Activated CD4-positive, alpha-beta memory T cell treated with anti-CD3 and anti-CD28 coated beads for 36 hours (primary cell): ENCODE data around the gene RABGGTB. TPM values are rescaled to one million over a fixed set of nuclear protein-coding genes. Genes with fewer than 3 reads are reported as not detected.
"Not testable (repeated sequence)": the region's sequence is repeated elsewhere in the genome, so short reads cannot be mapped to it uniquely, and the experiment has no call there.

Experiments used
- CTCF ChIA-PET: fragments of 350-600 bp; sonication (Branson Sonifier 250); formaldehyde crosslinking; loops from one replicate; lab custom pipeline; 2021; ENCODE audit warnings: antibody characterized with exemption, inconsistent platforms; lab: Charles Lee
- POLR2A ChIA-PET: fragments of 350-600 bp; sonication (Branson Sonifier 250); formaldehyde crosslinking; loops from one replicate; lab custom pipeline; 2021; ENCODE audit warnings: antibody characterized with exemption; lab: Charles Lee
- DNase-seq: peaks from one replicate; pipeline ENCODE4 v3.0.0-alpha.2; 2020
- H3K27ac Mint-ChIP-seq: one replicate; pipeline ENCODE4 v1.8.0; 2021; ENCODE audit warnings: mixed read lengths
- H3K27me3 Mint-ChIP-seq: one replicate; pipeline ENCODE4 v1.8.0; 2021; ENCODE audit warnings: mixed read lengths
- H3K36me3 Mint-ChIP-seq: one replicate; pipeline ENCODE4 v1.8.0; 2021; ENCODE audit warnings: mixed read lengths
- H3K4me1 Mint-ChIP-seq: one replicate; pipeline ENCODE4 v1.8.0; 2021; ENCODE audit warnings: low read depth, mixed read lengths
- H3K4me3 Mint-ChIP-seq: one replicate; pipeline ENCODE4 v1.8.0; 2021; ENCODE audit warnings: mild to moderate bottlenecking, mixed read lengths
- H3K9me3 Mint-ChIP-seq: one replicate; pipeline ENCODE4 v1.8.0; 2021; ENCODE audit warnings: mixed read lengths
- intact Hi-C: fragments of 100-400 bp; cut with micrococcal nuclease; formaldehyde crosslinking; loops from one replicate; pipeline ENCODE4 v1.15.1; 2023
- total RNA-seq, 2 experiments: library from RNA; stranded (reverse); gene quantifications; one replicate each; pipeline ENCODE4 v1.2.3, GENCODE V29; 2021

RABGGTB gene
- total RNA-seq, 2 experiments from 2014 or later = 158 to 170 TPM

DNA sequence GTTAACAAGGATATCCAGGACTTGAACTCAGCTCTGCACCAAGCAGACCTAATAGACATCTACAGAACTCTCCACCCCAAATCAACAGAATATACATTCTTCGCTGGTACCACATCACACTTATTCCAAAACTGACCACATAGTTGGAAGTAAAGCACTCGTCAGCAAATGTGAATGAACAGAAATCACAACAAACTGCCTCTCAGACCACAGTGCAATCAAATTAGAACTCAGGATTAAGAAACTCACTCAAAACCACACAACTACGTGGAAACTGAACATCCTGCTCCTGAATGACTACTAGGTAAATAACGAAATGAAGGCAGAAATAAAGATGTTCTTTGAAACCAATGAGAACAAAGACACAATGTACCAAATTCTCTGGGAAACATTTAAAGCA lies 5.9 kb upstream of the RABGGTB start:
- peaks cover 12% of the 10 kb centered on the region for H3K27me3 Mint-ChIP-seq
- H3K27ac Mint-ChIP-seq, H3K36me3 Mint-ChIP-seq, H3K4me3 Mint-ChIP-seq, CTCF ChIA-PET, DNase-seq, H3K9me3 Mint-ChIP-seq, H3K4me1 Mint-ChIP-seq: not testable (repeated sequence)
- POLR2A ChIA-PET = interaction anchor here (0.6 kb wide), 1 partner anchor 269 kb away, joined by 3 read pairs; no protein-coding TSS in a partner anchor
- intact Hi-C loops = loop anchor here (10.0 kb wide), 2 partner anchors 485 to 1015 kb away; no protein-coding TSS in a partner anchor

DNA sequence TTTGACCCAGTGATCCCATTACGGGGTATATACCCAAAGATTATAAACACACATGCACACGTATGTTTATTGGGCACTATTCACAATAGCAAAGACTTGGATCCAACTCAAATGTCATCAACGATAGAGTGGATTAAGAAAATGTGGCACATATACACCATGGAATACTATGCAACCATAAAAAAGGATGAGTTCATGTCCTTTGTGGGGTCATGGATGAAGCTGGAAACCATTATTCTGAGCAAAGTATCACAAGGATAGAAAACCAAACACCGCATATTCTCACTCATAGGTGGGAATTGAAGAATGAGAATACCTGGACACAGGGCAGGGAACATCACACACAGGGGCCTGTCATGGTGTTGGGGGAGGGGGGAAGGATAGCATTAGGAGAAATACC lies 2.1 kb upstream of the RABGGTB start:
- DNase-seq, H3K27me3 Mint-ChIP-seq, H3K27ac Mint-ChIP-seq, H3K9me3 Mint-ChIP-seq, CTCF ChIA-PET, POLR2A ChIA-PET: not testable (repeated sequence)
- Mint-ChIP-seq H3K36me3 (peaks cover 29% of the 10 kb centered on the region), H3K4me1 (peaks cover 15% of the 10 kb centered on the region), H3K4me3 (peak overlapping the region; percentile 23)
- intact Hi-C loops = loop anchor here (10.0 kb wide), 2 partner anchors 481 to 1019 kb away; no protein-coding TSS in a partner anchor

DNA sequence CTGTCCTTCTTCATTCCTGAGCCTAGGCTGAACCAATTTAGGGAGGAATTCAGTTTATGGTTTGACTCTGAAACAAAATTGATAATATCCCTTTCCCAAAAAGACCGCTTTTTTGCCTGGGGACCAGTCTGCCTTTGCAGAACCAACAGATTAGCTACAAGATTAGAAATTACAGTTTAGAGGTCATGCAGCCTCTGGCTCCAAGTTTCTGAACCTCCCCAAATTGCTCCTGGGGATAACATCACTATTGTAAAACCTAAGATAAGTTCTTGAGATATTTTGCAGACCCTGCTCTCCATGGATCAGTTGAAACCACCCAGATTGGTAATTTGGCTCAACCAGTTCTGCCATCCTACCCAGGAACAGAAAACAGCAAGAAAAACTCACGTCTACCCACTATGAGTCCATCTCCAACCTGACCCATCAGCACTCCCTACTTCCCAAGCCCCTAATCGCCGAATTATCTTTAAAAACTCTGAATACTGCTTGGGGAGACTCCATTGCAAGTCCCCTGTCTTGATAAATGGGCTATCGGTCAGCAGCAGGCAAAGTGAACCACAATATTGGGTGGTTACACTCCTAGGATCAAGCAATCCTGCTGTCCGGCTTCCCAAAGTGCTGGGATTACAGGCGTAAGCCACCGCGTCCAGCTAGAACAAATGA lies 605 bp upstream of the RABGGTB start:
- DNase-seq = no peak
- H3K4me3 Mint-ChIP-seq = peak overlapping the region; percentile 99
- ChIA-PET CTCF (interaction anchor here (1.6 kb wide), 1 partner anchor 1013 kb away, joined by 5 read pairs; no protein-coding TSS in a partner anchor), POLR2A (interaction anchor here (0.7 to 2.2 kb wide), 3 partner anchors 11 to 1013 kb away, joined by 3 to 7 read pairs (median 5); partner anchors contain the start of gene MSH4)
- H3K36me3 Mint-ChIP-seq = peaks cover 43% of the 10 kb centered on the region
- peak overlapping the region; percentile 97 for H3K27ac Mint-ChIP-seq
- no peaks in the 10 kb centered on the region for H3K9me3 Mint-ChIP-seq
- peaks cover 2% of the 10 kb centered on the region for H3K27me3 Mint-ChIP-seq
- intact Hi-C loops = loop anchor here (5.0 to 10.0 kb wide), 4 partner anchors 287 to 1053 kb away; partner anchors contain the start of genes CRYZ, ST6GALNAC3 and TYW3
- H3K4me1 Mint-ChIP-seq = peaks cover 23% of the 10 kb centered on the region

DNA sequence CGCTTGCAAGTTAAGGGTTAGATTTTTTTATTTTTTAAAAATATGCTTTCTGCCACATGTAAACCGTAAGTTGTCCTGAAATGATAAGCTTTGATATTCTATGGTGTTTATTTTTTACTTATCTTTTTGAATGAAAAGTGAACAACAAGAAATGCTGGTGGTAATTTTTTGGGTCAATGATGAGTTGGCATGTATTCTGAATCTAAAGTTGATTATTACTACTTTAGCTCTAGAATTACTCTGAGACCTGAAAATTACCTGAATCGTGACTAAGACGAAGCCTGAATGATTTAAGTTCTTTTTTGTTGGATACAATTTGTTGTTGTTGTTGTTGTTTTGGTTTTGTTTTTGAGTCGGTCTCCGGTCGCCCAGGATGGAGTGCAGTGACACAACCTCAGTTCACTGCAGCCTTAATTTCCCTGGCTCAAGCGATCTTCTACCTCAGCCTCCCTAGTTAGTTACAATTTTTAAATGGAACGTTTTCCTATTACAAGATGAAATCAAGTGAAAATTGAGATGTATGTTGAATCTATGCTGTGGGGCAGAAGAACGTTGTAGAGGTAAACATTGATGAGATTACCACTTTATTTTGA lies 941 bp downstream of the RABGGTB start:
- ChIA-PET CTCF (interaction anchor here (1.6 kb wide), 1 partner anchor 1015 kb away, joined by 5 read pairs; no protein-coding TSS in a partner anchor), POLR2A (interaction anchor here (0.7 to 2.4 kb wide), 3 partner anchors 9 to 229 kb away, joined by 3 to 20 read pairs (median 7); partner anchors contain the start of gene MSH4)
- Mint-ChIP-seq H3K9me3 (no peaks in the 10 kb centered on the region), H3K4me3 (peak overlapping the region; percentile 99), H3K27me3 (no peaks in the 10 kb centered on the region), H3K36me3 (peaks cover 58% of the 10 kb centered on the region), H3K4me1 (peaks cover 35% of the 10 kb centered on the region), H3K27ac (peak overlapping the region; percentile 97)
- intact Hi-C loops = loop anchor here (1.0 to 10.0 kb wide), 6 partner anchors 63 to 1896 kb away; partner anchors contain the start of genes ACADM, CRYZ, ST6GALNAC3 and TYW3
- DNase-seq = no peak

DNA sequence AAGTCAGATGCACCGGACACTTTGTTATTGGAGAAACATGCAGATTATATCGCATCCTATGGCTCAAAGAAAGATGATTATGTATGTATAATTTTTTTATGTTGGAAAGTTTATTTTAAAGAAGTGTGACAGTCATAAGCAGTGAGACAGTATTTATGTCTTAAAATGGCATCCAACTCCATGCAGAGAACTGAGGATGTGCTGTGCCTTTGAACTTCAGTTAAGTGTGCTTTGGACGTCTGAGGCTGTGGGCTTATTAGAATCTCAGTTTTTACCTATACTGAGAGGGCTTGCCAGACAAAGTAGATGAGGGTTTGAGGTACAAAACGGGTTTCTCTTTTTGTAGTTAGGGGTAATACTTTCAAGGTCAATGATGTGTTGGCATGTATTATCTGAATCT lies 1.5 kb downstream of the RABGGTB start:
- CTCF ChIA-PET = no interaction called here
- H3K27me3 Mint-ChIP-seq = no peaks in the 10 kb centered on the region

DNA sequence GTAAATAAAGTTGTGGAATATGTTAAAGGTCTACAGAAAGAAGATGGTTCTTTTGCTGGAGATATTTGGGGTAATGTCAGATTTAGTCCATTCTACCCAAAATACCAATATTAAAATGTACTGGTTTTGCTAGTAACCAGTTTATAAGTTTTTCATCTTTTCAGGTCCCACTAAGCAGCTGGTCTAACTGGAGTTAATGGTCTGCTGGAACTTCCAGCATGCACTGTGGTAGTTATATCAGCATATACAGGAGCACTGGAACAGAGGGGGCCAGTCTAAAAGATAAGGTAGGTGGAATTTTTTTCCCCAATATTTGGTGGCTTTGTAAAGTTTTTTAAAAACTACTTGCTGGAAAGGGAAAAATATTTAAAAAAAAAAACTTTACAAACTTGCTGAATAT lies 3.9 kb downstream of the RABGGTB start:
- Mint-ChIP-seq H3K36me3 (peaks cover 82% of the 10 kb centered on the region), H3K27ac (peak overlapping the region; percentile 88), H3K9me3 (no peaks in the 10 kb centered on the region), H3K4me3 (peak overlapping the region; percentile 99), H3K4me1 (peaks cover 46% of the 10 kb centered on the region), H3K27me3 (no peaks in the 10 kb centered on the region)
- DNase-seq = no peak
- ChIA-PET CTCF (interaction anchor here (0.9 kb wide), 1 partner anchor 68 kb away, joined by 3 read pairs; no protein-coding TSS in a partner anchor), POLR2A (no interaction called here)
- intact Hi-C loops = loop anchor here (5.0 to 10.0 kb wide), 4 partner anchors 282 to 1058 kb away; partner anchors contain the start of genes CRYZ, ST6GALNAC3 and TYW3

More for the DNA sequence above, 1.5 kb downstream of the RABGGTB start:
- H3K4me1 Mint-ChIP-seq = peaks cover 38% of the 10 kb centered on the region
- no peak for DNase-seq
- no peaks in the 10 kb centered on the region for H3K9me3 Mint-ChIP-seq
- H3K4me3 Mint-ChIP-seq = peak overlapping the region; percentile 99
- intact Hi-C loops = loop anchor here (2.0 to 10.0 kb wide), 5 partner anchors 285 to 1895 kb away; partner anchors contain the start of genes CRYZ, ST6GALNAC3, TYW3 and ZZZ3
- POLR2A ChIA-PET = interaction anchor here (2.4 kb wide), 1 partner anchor 9 kb away, joined by 20 read pairs; the partner anchor contains the start of gene MSH4
- H3K36me3 Mint-ChIP-seq = peaks cover 63% of the 10 kb centered on the region
- peak overlapping the region; percentile 97 for H3K27ac Mint-ChIP-seq

DNA sequence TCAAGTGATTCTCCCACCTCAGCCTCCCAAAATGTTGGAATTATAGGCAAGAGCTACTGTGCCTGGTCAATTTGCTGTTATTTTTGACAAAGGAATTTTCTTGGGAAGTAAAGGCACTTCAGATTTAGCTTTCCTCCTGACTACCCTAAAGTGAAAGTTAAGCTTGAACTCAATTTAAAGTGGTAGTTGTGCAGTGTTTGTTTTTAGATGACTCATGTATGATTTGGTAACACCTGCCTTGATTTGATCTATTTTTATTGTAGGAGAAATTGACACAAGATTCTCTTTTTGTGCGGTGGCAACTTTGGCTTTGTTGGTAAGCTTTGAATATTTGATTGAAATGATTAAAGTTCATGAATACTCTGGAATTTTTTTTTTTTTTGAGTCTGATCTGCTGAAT lies 5.0 kb downstream of the RABGGTB start:
- intact Hi-C loops = no loop called here
- DNase-seq = no peak
- CTCF ChIA-PET = no interaction called here
- H3K4me1 Mint-ChIP-seq = peaks cover 40% of the 10 kb centered on the region
- no peaks in the 10 kb centered on the region for H3K27me3 Mint-ChIP-seq
- POLR2A ChIA-PET = interaction anchor here (0.6 kb wide), 1 partner anchor 290 kb away, joined by 3 read pairs; no protein-coding TSS in a partner anchor
- no peaks in the 10 kb centered on the region for H3K9me3 Mint-ChIP-seq
- H3K27ac Mint-ChIP-seq = peak overlapping the region; percentile 88
- H3K4me3 Mint-ChIP-seq = peak overlapping the region; percentile 99
- peaks cover 87% of the 10 kb centered on the region for H3K36me3 Mint-ChIP-seq

DNA sequence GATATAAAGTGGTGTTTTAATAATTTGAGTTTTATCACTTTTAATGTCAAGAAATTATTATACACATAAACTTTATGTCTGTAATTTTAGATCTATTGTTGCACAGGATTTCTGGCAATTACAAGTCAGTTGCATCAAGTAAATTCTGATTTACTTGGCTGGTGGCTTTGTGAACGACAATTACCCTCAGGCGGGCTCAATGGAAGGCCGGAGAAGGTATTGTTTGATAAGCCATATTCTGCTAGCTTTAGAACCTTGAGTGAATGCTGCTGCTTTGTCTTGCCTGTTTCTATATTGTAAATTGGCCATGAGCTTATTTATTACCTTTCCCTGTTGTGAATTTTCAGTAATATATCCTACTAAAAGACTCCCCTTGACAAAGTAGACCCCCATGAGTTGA lies 6.0 kb downstream of the RABGGTB start:
- ChIA-PET POLR2A (no interaction called here), CTCF (no interaction called here)
- Mint-ChIP-seq H3K4me3 (no peak overlapping the region), H3K27ac (no peak overlapping the region), H3K4me1 (peaks cover 40% of the 10 kb centered on the region), H3K27me3 (no peaks in the 10 kb centered on the region), H3K36me3 (peaks cover 87% of the 10 kb centered on the region), H3K9me3 (no peaks in the 10 kb centered on the region)
- no peak for DNase-seq
- intact Hi-C loops = no loop called here

DNA sequence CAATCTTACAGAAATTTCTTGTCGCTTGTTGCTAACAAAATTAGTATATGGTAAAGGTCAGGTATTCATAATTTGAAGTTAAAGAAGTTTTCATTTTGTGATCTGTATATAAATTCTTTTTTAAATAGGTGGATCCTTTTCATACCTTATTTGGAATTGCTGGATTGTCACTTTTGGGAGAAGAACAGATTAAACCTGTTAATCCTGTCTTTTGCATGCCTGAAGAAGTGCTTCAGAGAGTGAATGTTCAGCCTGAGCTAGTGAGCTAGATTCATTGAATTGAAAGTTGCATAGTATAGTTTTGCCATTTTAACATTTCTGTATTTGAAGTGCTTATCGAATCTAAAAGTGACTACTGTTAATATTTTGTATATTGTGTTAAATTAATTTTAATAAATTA lies 8.3 kb downstream of the RABGGTB start:
- Mint-ChIP-seq H3K9me3 (no peaks in the 10 kb centered on the region), H3K27ac (no peak overlapping the region), H3K4me3 (no peak overlapping the region), H3K4me1 (peaks cover 33% of the 10 kb centered on the region), H3K36me3 (peaks cover 72% of the 10 kb centered on the region), H3K27me3 (no peaks in the 10 kb centered on the region)
- intact Hi-C loops = no loop called here
- ChIA-PET CTCF (no interaction called here), POLR2A (interaction anchor here (1.1 kb wide), 1 partner anchor 12 kb away, joined by 3 read pairs; no protein-coding TSS in a partner anchor)
- no peak for DNase-seq

DNA sequence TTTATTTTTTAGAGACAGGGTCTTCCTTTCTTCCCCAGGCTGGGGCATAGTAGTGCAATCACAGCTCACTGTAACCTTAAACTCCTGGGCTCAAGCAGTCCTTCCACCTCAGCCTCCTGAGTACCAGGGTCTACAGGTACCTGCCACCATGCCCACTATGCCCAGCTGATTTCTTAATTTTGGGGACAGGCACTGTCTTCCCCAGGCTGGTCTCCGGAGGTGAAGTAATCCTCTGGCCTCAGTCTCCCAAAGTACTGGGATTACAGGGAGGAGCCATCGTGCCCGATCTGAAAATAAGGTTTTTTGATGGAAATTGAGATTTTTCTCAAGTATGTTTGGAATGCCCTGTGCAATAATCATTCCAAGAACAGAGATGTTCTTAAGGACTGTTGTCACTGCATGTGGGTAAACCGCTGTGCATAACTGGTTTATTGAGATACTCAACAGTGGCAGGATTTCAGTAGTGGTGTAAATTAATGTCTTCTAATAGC lies 9.7 kb downstream of the RABGGTB start:
- Mint-ChIP-seq H3K27ac (no peak overlapping the region), H3K9me3 (no peaks in the 10 kb centered on the region), H3K4me1 (peaks cover 22% of the 10 kb centered on the region), H3K27me3 (no peaks in the 10 kb centered on the region), H3K36me3 (peaks cover 59% of the 10 kb centered on the region), H3K4me3 (no peak overlapping the region)
- intact Hi-C loops = no loop called here
- DNase-seq = no peak
- ChIA-PET CTCF (no interaction called here), POLR2A (interaction anchor here (1.3 to 2.2 kb wide), 2 partner anchors 8 to 10 kb away, joined by 5 to 20 read pairs; partner anchors contain the start of gene RABGGTB)

DNA sequence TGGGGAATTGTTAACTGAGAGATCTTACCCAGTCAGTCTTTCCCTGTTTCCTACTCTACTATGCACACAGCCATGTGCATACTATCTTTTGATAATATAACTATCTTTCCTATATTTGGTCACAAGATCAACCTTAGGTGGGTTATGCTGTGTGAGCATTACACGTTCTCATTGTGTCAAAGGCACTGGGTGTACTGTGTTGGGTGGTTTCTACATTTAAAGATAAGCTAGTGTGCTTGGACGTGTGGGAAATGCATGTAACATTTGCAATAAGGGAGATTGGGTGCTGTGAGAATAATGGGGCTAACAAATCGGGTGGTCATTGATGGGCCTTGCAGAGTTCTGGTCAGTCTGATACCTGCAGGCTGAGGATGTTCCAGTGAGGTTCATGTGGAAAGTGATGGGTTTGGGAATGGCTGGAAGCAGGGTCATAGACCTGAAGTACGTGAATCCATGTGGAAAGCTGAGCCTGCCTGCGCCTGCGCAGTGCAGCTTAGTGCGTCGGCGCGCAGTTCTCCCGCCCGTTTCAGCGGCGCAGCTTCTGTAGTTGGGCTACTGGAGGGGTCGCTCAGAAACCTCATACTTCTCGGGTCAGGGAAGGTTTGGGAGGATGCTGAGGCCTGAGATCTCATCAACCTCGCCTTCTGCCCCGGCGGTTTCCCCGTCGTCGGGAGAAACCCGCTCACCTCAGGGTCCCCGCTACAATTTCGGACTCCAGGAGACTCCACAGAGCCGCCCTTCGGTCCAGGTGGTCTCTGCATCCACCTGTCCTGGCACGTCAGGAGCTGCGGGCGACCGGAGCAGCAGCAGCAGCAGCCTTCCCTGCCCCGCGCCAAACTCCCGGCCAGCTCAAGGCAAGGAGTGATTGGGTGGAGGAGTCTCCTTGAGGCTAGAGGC lies 10.6 kb downstream of the RABGGTB start, which contains the start of gene MSH4:
Gene MSH4 (plus strand): TSS at position 507 of the 897 bp plus-strand sequence. CDS start 104 bp downstream, at position 611.
- no peaks in the 10 kb centered on the region for H3K27me3 Mint-ChIP-seq
- H3K4me3 Mint-ChIP-seq = no peak within 1 kb of the TSS
- ChIA-PET CTCF (no interaction called here), POLR2A (interaction anchor here (1.0 to 2.2 kb wide), 3 partner anchors 9 to 20 kb away, joined by 4 to 20 read pairs (median 5); partner anchors contain the start of gene RABGGTB)
- peaks cover 50% of the 10 kb centered on the region for H3K36me3 Mint-ChIP-seq
- intact Hi-C loops = no loop called here
- DNase-seq = peak; percentile 25
- no peaks in the 10 kb centered on the region for H3K9me3 Mint-ChIP-seq
- H3K27ac Mint-ChIP-seq = peak within 1 kb of the TSS; percentile 1
- H3K4me1 Mint-ChIP-seq = peaks cover 14% of the 10 kb centered on the region
